Esophagus muscularis mucosa (tissue), 4 donors: ENCODE results near the gene SPEG.

Source experiments
- EP300 ChIP-seq: sonication (generic); formaldehyde crosslinking; IDR thresholded peaks from one replicate; pipeline ENCODE4 v1.6.1; 2017; ENCODE audit warnings: antibody characterized with exemption
- POLR2AphosphoS5 ChIP-seq, 2 donors: sonication (generic); formaldehyde crosslinking; IDR thresholded peaks; one replicate each; pipeline ENCODE4 v1.6.1; 2017; ENCODE audit warnings: antibody characterized with exemption in 2 of 2
- TF ChIP-seq, protein P1 (sequence below), 3 experiments: fragments of 200-600 bp in 2 of 3; fragments of 450-650 bp in 1 of 3; sonication (generic) in 2 of 3; IDR thresholded peaks; one replicate each; pipeline ENCODE4 v1.5.1; 2017 to 2019; ENCODE audit warnings: antibody characterized with exemption in 3 of 3, mild to moderate bottlenecking in 2 of 3, moderate library complexity in 1 of 3

DNA sequence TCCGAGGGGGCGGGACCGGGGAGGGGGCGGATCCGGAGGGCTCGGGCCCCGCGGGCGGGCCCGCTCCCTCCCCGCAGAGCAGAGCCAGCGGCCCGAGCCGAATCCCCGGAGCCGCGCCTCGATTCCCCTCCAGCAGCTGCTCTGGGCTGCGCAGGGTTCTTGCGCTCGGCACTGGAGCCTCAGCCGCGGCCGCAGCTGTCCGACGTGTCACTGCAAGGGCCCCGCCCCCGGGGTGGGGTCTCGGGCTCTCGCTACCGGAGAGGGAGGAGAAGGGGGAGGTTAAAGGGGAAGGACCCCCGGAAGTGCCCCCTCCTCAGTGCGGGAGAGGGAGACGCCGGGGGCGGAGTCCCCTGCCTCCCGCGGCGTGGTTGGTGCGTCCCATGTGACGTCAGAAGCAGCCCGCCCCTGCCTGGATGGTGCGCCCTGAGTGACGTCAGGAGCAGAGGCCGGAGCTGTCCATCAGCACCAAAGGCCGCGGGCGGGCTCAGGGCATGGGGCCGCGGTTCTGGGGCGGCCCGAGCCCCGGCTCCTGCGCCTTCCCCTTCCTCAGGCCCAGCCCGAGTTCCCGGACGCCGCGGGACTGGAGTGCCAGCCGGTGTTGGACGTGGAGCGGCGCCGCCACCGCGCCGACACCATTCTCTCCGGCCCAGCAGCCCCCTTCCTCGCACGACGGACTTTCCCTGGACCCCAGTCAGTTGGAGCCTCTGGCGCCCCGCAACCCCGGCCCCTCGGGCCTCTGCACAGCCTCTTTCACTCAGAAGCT is 109.1 kb downstream of the SPEG start, which contains the start of the genes CHPF and TMEM198:
- TF ChIP-seq, protein P1, sequence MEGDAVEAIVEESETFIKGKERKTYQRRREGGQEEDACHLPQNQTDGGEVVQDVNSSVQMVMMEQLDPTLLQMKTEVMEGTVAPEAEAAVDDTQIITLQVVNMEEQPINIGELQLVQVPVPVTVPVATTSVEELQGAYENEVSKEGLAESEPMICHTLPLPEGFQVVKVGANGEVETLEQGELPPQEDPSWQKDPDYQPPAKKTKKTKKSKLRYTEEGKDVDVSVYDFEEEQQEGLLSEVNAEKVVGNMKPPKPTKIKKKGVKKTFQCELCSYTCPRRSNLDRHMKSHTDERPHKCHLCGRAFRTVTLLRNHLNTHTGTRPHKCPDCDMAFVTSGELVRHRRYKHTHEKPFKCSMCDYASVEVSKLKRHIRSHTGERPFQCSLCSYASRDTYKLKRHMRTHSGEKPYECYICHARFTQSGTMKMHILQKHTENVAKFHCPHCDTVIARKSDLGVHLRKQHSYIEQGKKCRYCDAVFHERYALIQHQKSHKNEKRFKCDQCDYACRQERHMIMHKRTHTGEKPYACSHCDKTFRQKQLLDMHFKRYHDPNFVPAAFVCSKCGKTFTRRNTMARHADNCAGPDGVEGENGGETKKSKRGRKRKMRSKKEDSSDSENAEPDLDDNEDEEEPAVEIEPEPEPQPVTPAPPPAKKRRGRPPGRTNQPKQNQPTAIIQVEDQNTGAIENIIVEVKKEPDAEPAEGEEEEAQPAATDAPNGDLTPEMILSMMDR (IDR thresholded peaks at IDR 0.05), result no peak
- peak; percentile 76 to 84 for TF ChIP-seq POLR2AphosphoS5 (IDR thresholded peaks at IDR 0.05)
- TF ChIP-seq EP300, result no peak
